ENCODE results near the gene SORBS1.

DNA sequence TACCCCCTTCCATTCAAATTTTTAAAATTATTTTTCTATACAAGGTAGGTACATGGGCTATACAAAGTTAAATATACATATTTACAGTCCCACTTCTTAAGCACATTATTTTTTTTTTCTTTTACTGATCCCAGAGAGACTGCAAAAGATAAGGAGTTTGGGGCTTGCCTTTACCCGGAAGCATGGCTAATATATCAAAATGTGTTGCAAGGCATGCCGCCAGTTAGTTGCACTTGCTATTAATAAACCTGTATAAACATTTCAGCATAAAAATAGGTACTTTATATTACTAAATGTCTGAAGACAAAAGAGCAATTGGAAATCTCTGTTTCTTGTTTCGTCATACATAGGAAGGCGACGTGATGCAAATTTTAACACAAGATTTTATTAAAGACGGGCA, 248.9 kb downstream of the SORBS1 start:
- TF ChIP-seq PTBP1 (IDR thresholded peaks at IDR 0.05; ENCODE audit: low read depth, low read length, poor library complexity, severe bottlenecking) (no peak), BRCA1 (CRISPR knock-in tag; IDR thresholded peaks at IDR 0.05) (no peak), SMAD3 (CRISPR knock-in tag; IDR thresholded peaks at IDR 0.05) (no peak), ZSCAN30 (CRISPR knock-in tag; IDR thresholded peaks at IDR 0.05) (no peak), ZC3H4 (CRISPR knock-in tag; IDR thresholded peaks at IDR 0.05; ENCODE audit: borderline replicate concordance) (no peak), EZH2 (conservative IDR thresholded peaks at IDR 0.05; ENCODE audit: low read depth, low read length) (no peak)
- TF ChIP-seq, protein P1, sequence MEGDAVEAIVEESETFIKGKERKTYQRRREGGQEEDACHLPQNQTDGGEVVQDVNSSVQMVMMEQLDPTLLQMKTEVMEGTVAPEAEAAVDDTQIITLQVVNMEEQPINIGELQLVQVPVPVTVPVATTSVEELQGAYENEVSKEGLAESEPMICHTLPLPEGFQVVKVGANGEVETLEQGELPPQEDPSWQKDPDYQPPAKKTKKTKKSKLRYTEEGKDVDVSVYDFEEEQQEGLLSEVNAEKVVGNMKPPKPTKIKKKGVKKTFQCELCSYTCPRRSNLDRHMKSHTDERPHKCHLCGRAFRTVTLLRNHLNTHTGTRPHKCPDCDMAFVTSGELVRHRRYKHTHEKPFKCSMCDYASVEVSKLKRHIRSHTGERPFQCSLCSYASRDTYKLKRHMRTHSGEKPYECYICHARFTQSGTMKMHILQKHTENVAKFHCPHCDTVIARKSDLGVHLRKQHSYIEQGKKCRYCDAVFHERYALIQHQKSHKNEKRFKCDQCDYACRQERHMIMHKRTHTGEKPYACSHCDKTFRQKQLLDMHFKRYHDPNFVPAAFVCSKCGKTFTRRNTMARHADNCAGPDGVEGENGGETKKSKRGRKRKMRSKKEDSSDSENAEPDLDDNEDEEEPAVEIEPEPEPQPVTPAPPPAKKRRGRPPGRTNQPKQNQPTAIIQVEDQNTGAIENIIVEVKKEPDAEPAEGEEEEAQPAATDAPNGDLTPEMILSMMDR (CRISPR knock-in tag; IDR thresholded peaks at IDR 0.05): no peak
- TF ChIP-seq, protein P2, sequence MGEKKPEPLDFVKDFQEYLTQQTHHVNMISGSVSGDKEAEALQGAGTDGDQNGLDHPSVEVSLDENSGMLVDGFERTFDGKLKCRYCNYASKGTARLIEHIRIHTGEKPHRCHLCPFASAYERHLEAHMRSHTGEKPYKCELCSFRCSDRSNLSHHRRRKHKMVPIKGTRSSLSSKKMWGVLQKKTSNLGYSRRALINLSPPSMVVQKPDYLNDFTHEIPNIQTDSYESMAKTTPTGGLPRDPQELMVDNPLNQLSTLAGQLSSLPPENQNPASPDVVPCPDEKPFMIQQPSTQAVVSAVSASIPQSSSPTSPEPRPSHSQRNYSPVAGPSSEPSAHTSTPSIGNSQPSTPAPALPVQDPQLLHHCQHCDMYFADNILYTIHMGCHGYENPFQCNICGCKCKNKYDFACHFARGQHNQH (CRISPR knock-in tag; IDR thresholded peaks at IDR 0.05): no peak
- TF ChIP-seq, protein P3, sequence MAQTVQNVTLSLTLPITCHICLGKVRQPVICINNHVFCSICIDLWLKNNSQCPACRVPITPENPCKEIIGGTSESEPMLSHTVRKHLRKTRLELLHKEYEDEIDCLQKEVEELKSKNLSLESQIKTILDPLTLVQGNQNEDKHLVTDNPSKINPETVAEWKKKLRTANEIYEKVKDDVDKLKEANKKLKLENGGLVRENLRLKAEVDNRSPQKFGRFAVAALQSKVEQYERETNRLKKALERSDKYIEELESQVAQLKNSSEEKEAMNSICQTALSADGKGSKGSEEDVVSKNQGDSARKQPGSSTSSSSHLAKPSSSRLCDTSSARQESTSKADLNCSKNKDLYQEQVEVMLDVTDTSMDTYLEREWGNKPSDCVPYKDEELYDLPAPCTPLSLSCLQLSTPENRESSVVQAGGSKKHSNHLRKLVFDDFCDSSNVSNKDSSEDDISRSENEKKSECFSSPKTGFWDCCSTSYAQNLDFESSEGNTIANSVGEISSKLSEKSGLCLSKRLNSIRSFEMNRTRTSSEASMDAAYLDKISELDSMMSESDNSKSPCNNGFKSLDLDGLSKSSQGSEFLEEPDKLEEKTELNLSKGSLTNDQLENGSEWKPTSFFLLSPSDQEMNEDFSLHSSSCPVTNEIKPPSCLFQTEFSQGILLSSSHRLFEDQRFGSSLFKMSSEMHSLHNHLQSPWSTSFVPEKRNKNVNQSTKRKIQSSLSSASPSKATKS (CRISPR knock-in tag; IDR thresholded peaks at IDR 0.05): no peak
- TF ChIP-seq, protein P4, sequence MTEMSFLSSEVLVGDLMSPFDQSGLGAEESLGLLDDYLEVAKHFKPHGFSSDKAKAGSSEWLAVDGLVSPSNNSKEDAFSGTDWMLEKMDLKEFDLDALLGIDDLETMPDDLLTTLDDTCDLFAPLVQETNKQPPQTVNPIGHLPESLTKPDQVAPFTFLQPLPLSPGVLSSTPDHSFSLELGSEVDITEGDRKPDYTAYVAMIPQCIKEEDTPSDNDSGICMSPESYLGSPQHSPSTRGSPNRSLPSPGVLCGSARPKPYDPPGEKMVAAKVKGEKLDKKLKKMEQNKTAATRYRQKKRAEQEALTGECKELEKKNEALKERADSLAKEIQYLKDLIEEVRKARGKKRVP (CRISPR knock-in tag; IDR thresholded peaks at IDR 0.05): no peak
